Measurements from ENCODE around the gene TMEM89.

Gene TMEM89

DNA sequence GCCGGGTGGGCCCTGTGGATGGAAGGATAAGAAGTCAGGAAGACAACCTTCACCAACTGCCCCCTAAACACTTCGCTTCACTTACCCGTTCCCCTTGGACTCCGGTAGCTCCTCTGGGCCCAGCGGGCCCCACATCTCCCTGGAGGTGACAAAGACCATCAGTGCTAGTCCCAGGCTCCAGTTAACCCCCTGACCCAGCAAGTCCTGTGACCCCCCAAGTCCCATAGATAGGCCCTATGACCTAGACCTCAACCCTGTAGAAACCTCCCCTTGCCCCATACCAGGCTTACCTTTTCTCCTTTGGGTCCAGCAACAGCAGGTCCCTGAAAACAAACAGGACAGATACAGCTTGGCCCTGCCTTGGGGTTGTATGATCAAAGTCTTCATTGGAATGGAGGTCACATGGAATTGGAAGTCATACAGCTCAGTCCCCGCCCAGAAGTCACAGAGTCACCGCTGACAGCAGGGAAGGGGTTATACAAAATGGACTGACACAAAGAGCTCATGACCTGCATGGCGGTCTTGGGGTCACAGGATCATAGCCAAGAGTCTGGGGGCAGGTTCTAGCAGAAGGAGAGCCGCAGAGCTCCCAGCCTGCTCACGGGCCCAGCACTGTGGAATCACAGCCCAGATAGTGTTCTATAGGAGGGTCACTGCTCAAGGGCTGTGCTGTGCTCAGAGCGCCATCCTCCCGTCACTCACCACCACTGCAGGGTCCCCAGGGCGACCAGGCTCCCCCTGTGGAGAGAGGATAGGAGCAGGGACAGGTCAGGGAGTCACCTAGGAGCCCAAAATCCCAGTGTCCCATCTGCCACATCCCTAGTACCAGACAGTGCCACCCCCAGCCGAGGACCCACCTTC is 39.7 kb downstream of the TMEM89 start:
- no peak for DNase-seq (ENCODE audit: low read depth)
- no peak for TF ChIP-seq CTCF (conservative IDR thresholded peaks at IDR 0.05; ENCODE audit: control insufficient read depth, insufficient read depth, low read depth, low read length)
- no peak overlapping the region for H3K4me3 ChIP-seq (ENCODE audit: control insufficient read depth, low read depth, low read length)

DNA sequence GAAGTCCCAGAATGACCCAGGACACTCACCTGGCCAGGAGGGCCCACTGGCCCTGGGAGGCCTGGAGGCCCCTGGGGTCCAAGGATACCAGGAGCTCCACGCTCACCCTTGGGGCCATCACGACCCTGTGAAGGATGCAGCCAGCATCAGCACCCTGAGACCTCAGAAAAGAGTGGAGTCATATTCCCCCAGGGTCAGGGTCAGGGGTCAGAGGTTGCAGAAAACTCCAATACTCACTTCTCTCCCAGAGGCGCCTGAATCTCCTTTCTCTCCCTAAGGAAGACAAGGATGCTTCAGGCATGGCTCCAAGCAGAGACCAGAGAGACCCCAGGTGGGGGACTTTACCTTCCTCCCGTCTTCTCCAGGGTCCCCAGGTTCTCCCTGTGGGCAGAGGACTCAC is 44.9 kb downstream of the TMEM89 start:
- no peak for DNase-seq (ENCODE audit: low read depth)
- no peak for TF ChIP-seq CTCF (conservative IDR thresholded peaks at IDR 0.05; ENCODE audit: control insufficient read depth, insufficient read depth, low read depth, low read length)
- H3K4me3 ChIP-seq (ENCODE audit: control insufficient read depth, low read depth, low read length) = no peak overlapping the region

- DNase-seq (ENCODE audit: low read depth) = no peak
- no peak overlapping the region for H3K4me3 ChIP-seq (ENCODE audit: control insufficient read depth, low read depth, low read length)
- no peak for TF ChIP-seq CTCF (conservative IDR thresholded peaks at IDR 0.05; ENCODE audit: control insufficient read depth, insufficient read depth, low read depth, low read length)
These were observed 46.2 kb downstream of the TMEM89 start for GRCh38 chr3:48575366-48575765.

- TF ChIP-seq CTCF (conservative IDR thresholded peaks at IDR 0.05; ENCODE audit: control insufficient read depth, insufficient read depth, low read depth, low read length) = no peak
- H3K4me3 ChIP-seq (ENCODE audit: control insufficient read depth, low read depth, low read length) = no peak overlapping the region
- no peak for DNase-seq (ENCODE audit: low read depth)
These were observed 47.5 kb downstream of the TMEM89 start for GRCh38 chr3:48573973-48574585.

DNA sequence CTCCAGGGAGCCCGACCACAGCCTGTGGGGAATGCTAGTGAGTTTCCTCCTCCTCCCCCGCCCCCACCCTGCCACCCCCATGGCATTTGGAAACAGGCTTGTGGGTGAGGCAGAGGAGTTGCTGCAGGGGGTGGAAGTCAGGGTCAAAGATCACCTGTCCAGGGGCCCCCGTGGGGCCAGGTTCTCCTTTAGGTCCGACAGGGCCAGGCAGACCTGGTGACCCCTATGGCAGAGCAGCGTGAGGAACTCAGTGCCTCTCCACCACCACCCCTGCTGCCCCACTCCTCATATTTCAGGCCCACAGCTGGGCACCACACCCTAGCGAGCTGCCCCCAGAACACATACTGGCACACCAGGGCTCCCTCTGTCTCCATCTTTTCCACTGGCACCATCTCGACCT is 49.1 kb downstream of the TMEM89 start:
- TF ChIP-seq CTCF (conservative IDR thresholded peaks at IDR 0.05; ENCODE audit: control insufficient read depth, insufficient read depth, low read depth, low read length) = no peak
- H3K4me3 ChIP-seq (ENCODE audit: control insufficient read depth, low read depth, low read length) = no peak overlapping the region
- DNase-seq (ENCODE audit: low read depth) = no peak

- DNase-seq (ENCODE audit: low read depth) = no peak
- no peak overlapping the region for H3K4me3 ChIP-seq (ENCODE audit: control insufficient read depth, low read depth, low read length)
- no peak for TF ChIP-seq CTCF (conservative IDR thresholded peaks at IDR 0.05; ENCODE audit: control insufficient read depth, insufficient read depth, low read depth, low read length)
These were observed 49.6 kb downstream of the TMEM89 start for GRCh38 chr3:48571938-48572337.

All from fibroblast of mammary gland (primary cell).